Trophoblast cell (in vitro differentiated cells and primary cell): Measurements from ENCODE around the gene TM9SF1.

ENCODE experiments used
- DNase-seq, 2 donors: peaks; one replicate each; pipeline ENCODE4 v3.0.0-alpha.2; 2016
- H2AFZ ChIP-seq: 2 replicates; pipeline ENCODE4 v1.6.1; 2013; ENCODE audit warnings: low read length, moderate library complexity, mild to moderate bottlenecking; ENCODE audit not compliant: insufficient read depth, poor library complexity
- H2AK5ac ChIP-seq: 2 replicates; pipeline ENCODE4 v1.6.1; 2013; ENCODE audit warnings: mild to moderate bottlenecking, low read length
- H2BK120ac ChIP-seq: 2 replicates; pipeline ENCODE4 v1.6.1; 2013; ENCODE audit warnings: low read length, mild to moderate bottlenecking, moderate library complexity; ENCODE audit not compliant: insufficient read depth, poor library complexity
- H2BK12ac ChIP-seq: 2 replicates; pipeline ENCODE4 v1.6.1; 2013; ENCODE audit warnings: mild to moderate bottlenecking, low read length, moderate library complexity
- H2BK5ac ChIP-seq: 2 replicates; pipeline ENCODE4 v1.6.1; 2013; ENCODE audit warnings: low read length, low read depth, moderate library complexity, mild to moderate bottlenecking; ENCODE audit not compliant: poor library complexity
- H3K14ac ChIP-seq: 2 replicates; pipeline ENCODE4 v1.6.1; 2013; ENCODE audit warnings: mild to moderate bottlenecking, low read length
- H3K18ac ChIP-seq: 2 replicates; pipeline ENCODE4 v1.6.1; 2013; ENCODE audit warnings: mild to moderate bottlenecking, low read length
- H3K23ac ChIP-seq: 2 replicates; pipeline ENCODE4 v1.6.1; 2013; ENCODE audit warnings: low read length
- H3K27ac ChIP-seq: 2 replicates; pipeline ENCODE4 v1.5.1; 2013; ENCODE audit warnings: low read depth, mild to moderate bottlenecking, inconsistent platforms, low read length, moderate library complexity
- H3K27me3 ChIP-seq: 2 replicates; pipeline ENCODE4 v1.6.1; 2013; ENCODE audit warnings: inconsistent platforms, mild to moderate bottlenecking, low read length, moderate library complexity; ENCODE audit not compliant: insufficient read depth
- H3K36me3 ChIP-seq, 2 experiments: 1 replicate in 1 of 2; 2 replicates in 1 of 2; pipeline ENCODE4 v1.6.1; 2013; ENCODE audit warnings: low read length in 2 of 2, mild to moderate bottlenecking in 2 of 2, moderate library complexity in 1 of 2; ENCODE audit not compliant: insufficient read depth in 2 of 2, control insufficient read depth in 1 of 2
- H3K4ac ChIP-seq: 2 replicates; pipeline ENCODE4 v1.6.1; 2013; ENCODE audit warnings: low read depth, mild to moderate bottlenecking, low read length, moderate library complexity
- H3K4me1 ChIP-seq, 2 experiments: 1 replicate in 1 of 2; 2 replicates in 1 of 2; pipeline ENCODE4 v1.6.1; 2013; ENCODE audit warnings: low read length in 2 of 2, mild to moderate bottlenecking in 2 of 2, moderate library complexity in 1 of 2; ENCODE audit not compliant: insufficient read depth in 2 of 2, control insufficient read depth in 1 of 2
- H3K4me2 ChIP-seq: 2 replicates; pipeline ENCODE4 v1.6.1; 2013; ENCODE audit warnings: inconsistent platforms, mild to moderate bottlenecking, low read length, moderate library complexity
- H3K4me3 ChIP-seq: 2 replicates; pipeline ENCODE4 v1.5.1; 2013; ENCODE audit warnings: mild to moderate bottlenecking, low read depth, low read length, inconsistent platforms
- H3K79me1 ChIP-seq: one replicate; pipeline ENCODE4 v1.6.1; 2013; ENCODE audit warnings: low read length
- H3K79me2 ChIP-seq: 2 replicates; pipeline ENCODE4 v1.6.1; 2013; ENCODE audit warnings: low read length, mild to moderate bottlenecking; ENCODE audit not compliant: control insufficient read depth, insufficient read depth, poor library complexity
- H3K9ac ChIP-seq: 2 replicates; pipeline ENCODE4 v1.6.1; 2013; ENCODE audit warnings: mild to moderate bottlenecking, low read length
- H3K9me3 ChIP-seq: 2 replicates; pipeline ENCODE4 v1.6.1; 2013; ENCODE audit warnings: low read depth, mild to moderate bottlenecking, control low read depth, inconsistent platforms, low read length; ENCODE audit not compliant: insufficient read depth
- H4K12ac ChIP-seq: 2 replicates; pipeline ENCODE4 v1.6.1; 2013; ENCODE audit warnings: low read depth, mild to moderate bottlenecking, low read length, moderate library complexity
- H4K8ac ChIP-seq: 2 replicates; pipeline ENCODE4 v1.6.1; 2013; ENCODE audit warnings: low read depth, mild to moderate bottlenecking, low read length, moderate library complexity
- H4K91ac ChIP-seq: one replicate; pipeline ENCODE4 v1.6.1; 2013; ENCODE audit warnings: low read depth, mild to moderate bottlenecking, low read length, moderate library complexity
- WGBS: extraction: QIAGEN DNeasy Blood & Tissue Kit; methylation state at CpG from one replicate; pipeline ENCODE4 v1.1.7; 2013; ENCODE audit warnings: missing lambda C conversion rate; ENCODE audit not compliant: insufficient read length, insufficient coverage; ENCODE audit errors: extremely low coverage; 5-methylcytosine and 5-hydroxymethylcytosine counted together

Gene TM9SF1

DNA sequence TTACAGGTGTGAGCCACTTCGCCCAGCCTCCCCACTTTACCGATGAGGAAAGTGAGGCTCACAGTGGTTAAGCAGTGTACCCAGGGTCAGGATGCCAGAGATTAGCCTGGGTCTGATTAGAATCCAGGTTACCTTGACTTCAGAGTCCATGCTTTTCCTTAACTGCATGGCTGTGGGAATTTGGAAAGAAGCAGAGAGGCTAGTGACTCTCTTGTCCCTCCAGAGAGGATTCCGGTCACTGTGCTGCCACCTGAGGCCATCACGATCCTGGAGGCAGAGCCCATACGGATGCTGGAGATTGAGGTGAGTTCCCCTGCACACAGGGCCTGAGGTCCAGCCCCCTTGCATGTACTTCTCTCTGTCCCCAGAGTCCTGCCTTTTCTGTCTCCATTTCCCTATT is 18.6 kb downstream of the TM9SF1 start:
- no peaks in the 10 kb centered on the region for H3K9me3 ChIP-seq
- H4K91ac ChIP-seq: no peak overlapping the region
- H3K36me3 ChIP-seq: peaks cover 47 to 54% of the 10 kb centered on the region in 2 experiments
- H2BK12ac ChIP-seq: no peak overlapping the region
- no peak overlapping the region for H4K12ac ChIP-seq
- no peak overlapping the region for H2BK120ac ChIP-seq
- H3K4me3 ChIP-seq: no peak overlapping the region
- H3K14ac ChIP-seq: no peak overlapping the region
- H3K4ac ChIP-seq: no peak overlapping the region
- H3K23ac ChIP-seq: no peak overlapping the region
- no peaks in the 10 kb centered on the region for H3K79me1 ChIP-seq
- H2AK5ac ChIP-seq: no peak overlapping the region
- H3K4me1 ChIP-seq: peaks cover under 1 to 2% of the 10 kb centered on the region in 2 experiments
- H2AFZ ChIP-seq: no peak overlapping the region
- no peaks in the 10 kb centered on the region for H3K27me3 ChIP-seq
- H3K9ac ChIP-seq: no peak overlapping the region
- DNase-seq: no peak
- no peaks in the 10 kb centered on the region for H3K79me2 ChIP-seq
- no peak overlapping the region for H3K27ac ChIP-seq
- WGBS: no CpG with 5 or more reads among the region's 5 CpGs
- no peak overlapping the region for H3K18ac ChIP-seq
- H4K8ac ChIP-seq: no peak overlapping the region
- no peak overlapping the region for H3K4me2 ChIP-seq
- H2BK5ac ChIP-seq: no peak overlapping the region

GRCh38 chr14:24172871-24173281 is 22.4 kb downstream of the TM9SF1 start:
- H2AK5ac ChIP-seq: no peak overlapping the region
- no peak overlapping the region for H2BK120ac ChIP-seq
- H2BK12ac ChIP-seq: no peak overlapping the region
- no peak overlapping the region for H2AFZ ChIP-seq
- no peak overlapping the region for H3K14ac ChIP-seq
- H3K18ac ChIP-seq: no peak overlapping the region
- H4K8ac ChIP-seq: no peak overlapping the region
- no peak for DNase-seq
- H3K79me2 ChIP-seq: no peaks in the 10 kb centered on the region
- no peak overlapping the region for H3K4me2 ChIP-seq
- no peak overlapping the region for H4K91ac ChIP-seq
- H3K4ac ChIP-seq: no peak overlapping the region
- H3K27me3 ChIP-seq: no peaks in the 10 kb centered on the region
- no peaks in the 10 kb centered on the region for H3K79me1 ChIP-seq
- H3K36me3 ChIP-seq: peaks cover 15 to 18% of the 10 kb centered on the region in 2 experiments
- WGBS: no CpG with 5 or more reads among the region's 20 CpGs
- H3K23ac ChIP-seq: no peak overlapping the region
- H3K9me3 ChIP-seq: no peaks in the 10 kb centered on the region
- no peak overlapping the region for H3K4me3 ChIP-seq
- no peak overlapping the region for H4K12ac ChIP-seq
- no peak overlapping the region for H2BK5ac ChIP-seq
- no peak overlapping the region for H3K9ac ChIP-seq
- no peak overlapping the region for H3K27ac ChIP-seq
- peaks cover 3 to 7% of the 10 kb centered on the region in 2 experiments for H3K4me1 ChIP-seq

- H3K23ac ChIP-seq: no peak overlapping the region
- no CpG with 5 or more reads among the region's 30 CpGs for WGBS
- H2BK12ac ChIP-seq: no peak overlapping the region
- H2AFZ ChIP-seq: peak overlapping the region; percentile 56
- peak overlapping the region; percentile 26 for H4K91ac ChIP-seq
- H3K9ac ChIP-seq: no peak overlapping the region
- H2BK5ac ChIP-seq: no peak overlapping the region
- H3K9me3 ChIP-seq: no peaks in the 10 kb centered on the region
- peak overlapping the region; percentile 34 for H3K14ac ChIP-seq
- H4K12ac ChIP-seq: peak overlapping the region; percentile 63
- no peaks in the 10 kb centered on the region for H3K79me1 ChIP-seq
- no peak overlapping the region for H3K27ac ChIP-seq
- no peak overlapping the region for H2BK120ac ChIP-seq
- no peaks in the 10 kb centered on the region for H3K27me3 ChIP-seq
- H3K4me3 ChIP-seq: peak overlapping the region; percentile 62
- H3K79me2 ChIP-seq: no peaks in the 10 kb centered on the region
- H3K18ac ChIP-seq: no peak overlapping the region
- peak overlapping the region; percentile 67 for H3K4me2 ChIP-seq
- H3K4ac ChIP-seq: no peak overlapping the region
- DNase-seq: no peak
- H4K8ac ChIP-seq: peak overlapping the region; percentile 81
- H3K36me3 ChIP-seq: peaks cover 11 to 17% of the 10 kb centered on the region in 2 experiments
- peaks cover 3 to 7% of the 10 kb centered on the region in 2 experiments for H3K4me1 ChIP-seq
- H2AK5ac ChIP-seq: no peak overlapping the region
Observed at GRCh38 chr14:24172261-24172860, 22.9 kb downstream of the TM9SF1 start.

DNA sequence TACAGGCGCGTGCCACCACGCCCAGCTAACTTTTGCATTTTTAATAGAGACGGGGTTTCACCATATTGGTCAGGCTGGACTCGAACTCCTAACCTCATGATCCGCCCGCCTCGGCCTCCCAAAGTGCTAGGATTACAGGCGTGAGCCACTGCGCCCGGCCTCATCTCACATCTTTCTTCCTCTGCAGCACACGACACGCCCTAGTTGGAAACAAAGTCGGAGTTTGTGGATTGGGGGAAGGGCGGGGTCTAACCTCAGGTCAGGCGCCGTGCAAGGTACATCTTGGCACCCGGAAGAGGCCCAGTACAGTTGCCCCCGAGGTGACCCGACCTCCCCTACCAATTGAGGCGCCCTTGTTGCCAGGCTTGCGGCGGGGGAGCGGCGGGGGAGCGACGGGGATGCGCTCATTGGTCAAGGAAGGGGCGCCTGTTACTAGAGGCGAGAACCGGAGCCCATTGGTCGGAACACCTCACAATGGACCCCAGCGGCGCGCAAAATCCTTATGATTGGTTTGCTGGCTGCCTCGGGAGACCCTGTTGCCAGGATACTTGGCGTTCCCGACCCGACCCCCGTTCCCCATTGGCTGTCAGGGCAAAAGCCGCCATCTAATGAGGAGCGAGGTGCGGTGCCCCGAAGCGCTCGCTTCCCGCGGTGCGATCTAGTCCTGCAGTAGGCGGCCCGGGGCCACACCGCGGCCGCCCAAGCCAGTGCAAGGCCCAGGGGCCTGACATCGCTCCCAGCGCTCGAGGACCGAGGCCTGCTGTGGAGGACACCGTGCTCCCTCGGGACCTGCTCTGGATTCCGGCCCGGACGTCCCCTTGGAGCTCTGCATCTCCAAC is 23.6 kb downstream of the TM9SF1 start, which contains the start of gene REC8:
Gene REC8 (plus strand): TSS at position 659 of the 839 bp plus-strand sequence. CDS start 473 bp downstream, outside the sequence.
- Histone ChIP-seq H3K4me3 (peak within 1 kb of the TSS; percentile 62), H2BK12ac (no peak within 1 kb of the TSS), H2AFZ (peak within 1 kb of the TSS; percentile 56), H3K79me1 (no peaks in the 10 kb centered on the region), H3K4ac (no peak within 1 kb of the TSS), H4K12ac (peak within 1 kb of the TSS; percentile 63), H3K27ac (no peak within 1 kb of the TSS), H3K4me1 (peaks cover 3 to 7% of the 10 kb centered on the region in 2 experiments), H3K23ac (no peak within 1 kb of the TSS), H3K14ac (peak within 1 kb of the TSS; percentile 34), H3K27me3 (no peaks in the 10 kb centered on the region), H2BK5ac (no peak within 1 kb of the TSS), H3K9me3 (no peaks in the 10 kb centered on the region), H3K36me3 (peaks cover 7 to 13% of the 10 kb centered on the region in 2 experiments), H3K18ac (peak within 1 kb of the TSS; percentile 29), H4K8ac (peak within 1 kb of the TSS; percentile 81), H3K79me2 (no peaks in the 10 kb centered on the region), H3K4me2 (peak within 1 kb of the TSS; percentile 67), H4K91ac (peak within 1 kb of the TSS; percentile 26), H2AK5ac (no peak within 1 kb of the TSS), H3K9ac (no peak within 1 kb of the TSS), H2BK120ac (no peak within 1 kb of the TSS)
- DNase-seq: no peak
- no CpG with 5 or more reads among the region's 63 CpGs for WGBS
